NCI-H1436 treated with DMSO at 0.1 percent for 48 hours (cell line): Measurements from ENCODE around the gene CAPN5.

ENCODE experiments used
- DNase-seq: peaks from one replicate; lab custom pipeline; 2025; lab: John Stamatoyannopoulos, UW

Gene CAPN5

DNA sequence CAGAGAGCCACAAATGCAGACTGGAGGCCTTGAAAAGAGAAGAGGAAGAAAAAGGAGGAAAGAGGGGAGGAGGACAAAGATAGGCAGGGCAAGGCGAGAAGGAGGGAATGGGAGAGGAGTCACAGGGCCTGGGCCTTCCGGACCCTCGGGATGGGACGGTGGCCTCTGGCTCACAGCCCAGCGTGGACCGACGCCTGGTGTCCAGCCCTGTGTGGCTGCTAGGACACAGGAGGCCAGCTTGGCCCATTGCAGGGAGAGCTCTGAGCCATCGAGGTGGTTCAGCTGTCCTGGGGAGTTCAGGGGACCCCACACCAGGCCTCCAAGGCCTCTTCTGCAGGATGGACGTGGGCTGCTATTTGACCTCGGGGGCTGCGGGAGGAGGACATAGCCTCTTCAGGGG is 70.7 kb downstream of the CAPN5 start:
- DNase-seq: no peak

- no peak for DNase-seq
Measured at GRCh38 chr11:77138106-77138649, 71.4 kb downstream of the CAPN5 start.

GRCh38 chr11:77139201-77139600 is 72.4 kb downstream of the CAPN5 start:
- DNase-seq: no peak

GRCh38 chr11:77140231-77140851 is 73.6 kb downstream of the CAPN5 start:
- no peak for DNase-seq

DNA sequence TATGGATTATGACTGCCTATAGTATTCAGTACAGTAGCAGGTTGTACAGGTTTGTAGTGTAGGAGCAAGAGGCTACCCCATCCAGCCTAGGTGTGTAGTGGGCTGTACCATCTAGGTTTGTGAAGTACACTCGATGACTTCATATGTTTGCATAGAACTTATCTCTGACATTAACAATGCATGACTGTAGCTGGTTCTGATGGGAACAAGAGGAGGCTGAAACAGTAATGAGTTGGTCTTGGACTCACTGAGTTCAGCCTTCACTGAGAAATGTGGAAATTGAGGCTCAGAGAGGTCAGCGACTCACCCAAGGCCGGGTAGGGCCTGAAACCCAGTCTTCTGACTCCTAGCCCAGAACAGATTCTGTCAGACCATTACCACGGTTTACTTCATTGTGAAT is 74.3 kb downstream of the CAPN5 start:
- DNase-seq: no peak

- no peak for DNase-seq
Measured at GRCh38 chr11:77141475-77141874, 74.7 kb downstream of the CAPN5 start.

DNA sequence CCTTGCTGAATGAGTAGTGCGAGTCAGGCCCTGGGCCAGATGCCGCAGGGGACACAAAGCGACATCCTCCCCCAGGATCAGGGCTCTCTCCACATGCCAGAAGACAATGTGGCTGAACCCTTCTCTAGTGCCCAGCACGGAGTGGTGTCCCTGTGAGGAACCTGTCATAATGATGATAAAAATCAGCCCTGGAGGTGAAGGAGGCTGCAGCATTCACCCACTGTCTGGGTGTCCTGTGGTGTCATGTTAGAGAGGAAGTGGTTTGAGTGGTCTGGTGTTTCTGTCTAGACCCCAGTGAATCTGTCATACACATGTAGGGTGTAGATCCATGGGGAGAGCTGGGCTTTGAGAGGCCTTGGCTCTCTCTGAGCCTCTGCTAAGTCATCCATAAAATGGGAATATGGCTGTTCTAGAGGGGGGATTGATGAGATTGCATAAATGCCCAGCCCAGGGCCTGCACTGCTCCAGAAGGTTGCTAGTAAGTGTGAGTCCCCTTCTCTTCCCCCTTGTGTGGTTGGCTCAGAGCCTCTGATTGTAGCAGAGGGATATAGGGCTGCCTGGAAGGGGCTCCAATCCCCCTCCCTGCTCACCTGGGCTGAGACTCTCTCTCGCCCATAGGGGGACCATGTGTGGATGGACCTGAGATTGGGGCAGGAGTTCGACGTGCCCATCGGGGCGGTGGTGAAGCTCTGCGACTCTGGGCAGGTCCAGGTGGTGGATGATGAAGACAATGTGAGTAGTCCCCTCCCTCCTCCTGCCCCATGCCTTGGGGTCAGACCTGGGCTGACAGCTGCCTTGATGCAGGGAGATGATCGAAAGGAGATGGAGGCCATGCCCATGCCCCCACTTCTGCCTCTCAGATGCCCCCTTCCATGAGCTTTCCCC is 75.6 kb downstream of the CAPN5 start:
- no peak for DNase-seq

DNA sequence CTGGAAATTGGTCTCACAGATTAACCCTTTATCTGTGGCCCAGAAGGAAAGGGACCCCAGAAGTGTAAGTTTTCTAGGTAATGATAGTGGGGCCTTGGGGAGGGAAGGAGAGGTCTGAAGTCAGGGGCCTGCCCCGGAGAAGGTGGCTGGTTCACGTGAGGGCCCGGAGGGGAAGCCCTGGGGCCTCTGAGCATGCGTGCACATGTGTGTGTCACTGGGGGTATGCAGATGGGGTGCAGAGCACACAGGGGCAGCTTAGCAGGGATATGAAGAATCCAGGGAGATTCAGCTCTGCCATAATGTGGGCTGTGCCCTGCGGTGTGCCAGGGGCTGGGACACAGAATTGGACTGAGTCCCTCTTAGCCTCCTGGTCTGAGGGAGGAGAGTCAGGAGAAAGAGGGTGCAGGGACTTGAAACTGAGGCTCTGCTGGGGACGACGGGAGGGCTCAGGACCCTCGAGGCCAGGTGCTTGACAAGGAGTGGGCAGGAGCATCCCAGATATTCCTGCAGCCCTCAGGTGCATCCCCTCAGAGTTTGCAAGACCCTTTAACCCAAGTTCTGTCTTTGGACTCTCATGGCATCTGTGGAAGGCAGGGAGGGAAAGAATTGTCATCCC is 76.7 kb downstream of the CAPN5 start:
- no peak for DNase-seq

- no peak for DNase-seq
Measured at GRCh38 chr11:77144196-77144856, 77.6 kb downstream of the CAPN5 start.

DNA sequence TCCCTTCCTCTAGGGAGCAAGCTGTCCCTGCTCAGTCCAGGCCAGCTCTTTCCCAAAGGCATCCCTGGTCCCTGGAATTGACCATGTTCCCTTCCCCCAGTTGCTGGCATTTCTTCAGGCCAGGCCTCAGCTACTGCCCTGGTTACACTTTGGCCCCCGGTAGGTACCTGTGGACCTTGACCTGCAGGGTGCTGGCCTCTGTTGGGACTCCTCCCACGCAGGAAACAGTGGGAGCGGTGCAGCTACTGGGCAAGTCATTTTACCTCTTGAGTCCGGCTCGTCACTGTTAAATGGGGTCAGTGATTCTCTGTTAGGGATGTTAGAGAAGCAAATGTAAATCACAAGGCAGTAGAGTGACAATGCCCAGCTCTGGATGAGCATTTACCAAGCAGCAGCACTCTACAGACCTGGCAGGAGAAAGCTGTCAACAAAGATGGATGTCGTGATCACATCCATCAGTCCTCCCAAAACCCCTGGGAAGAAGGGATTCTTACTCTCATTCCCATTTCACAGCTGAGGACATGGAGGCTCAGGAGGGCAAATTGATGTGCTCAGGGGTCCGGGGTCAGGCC is 78.2 kb downstream of the CAPN5 start:
- DNase-seq: no peak

GRCh38 chr11:77146261-77147035 is 79.7 kb downstream of the CAPN5 start:
- DNase-seq: no peak

GRCh38 chr11:77147036-77147315 is 80.2 kb downstream of the CAPN5 start:
- no peak for DNase-seq

GRCh38 chr11:77147668-77148321 is 81.0 kb downstream of the CAPN5 start:
- DNase-seq: no peak

- DNase-seq: no peak
Measured at GRCh38 chr11:77148963-77149715, 82.4 kb downstream of the CAPN5 start.

- no peak for DNase-seq
Measured at GRCh38 chr11:77149716-77150392, 83.1 kb downstream of the CAPN5 start.

DNA sequence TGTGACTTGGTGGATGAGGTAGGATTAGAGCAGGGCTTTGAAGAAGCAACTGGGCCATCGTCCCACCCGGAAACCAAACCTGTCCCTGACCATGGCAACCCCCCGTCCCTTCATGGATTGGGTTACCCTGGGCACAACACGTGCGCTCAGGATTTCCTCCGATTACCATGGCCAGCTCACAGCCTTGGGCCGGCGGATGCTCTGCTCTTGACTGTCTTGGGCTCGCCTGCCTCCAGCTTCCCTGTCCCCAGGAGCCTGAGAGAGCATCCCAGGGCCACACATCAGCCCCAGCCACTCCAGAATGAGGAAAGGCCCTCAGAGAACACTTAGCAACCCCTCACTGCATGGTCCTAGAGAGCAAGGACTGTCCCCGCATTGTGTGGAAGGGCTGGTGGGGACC is 84.1 kb downstream of the CAPN5 start:
- no peak for DNase-seq

DNA sequence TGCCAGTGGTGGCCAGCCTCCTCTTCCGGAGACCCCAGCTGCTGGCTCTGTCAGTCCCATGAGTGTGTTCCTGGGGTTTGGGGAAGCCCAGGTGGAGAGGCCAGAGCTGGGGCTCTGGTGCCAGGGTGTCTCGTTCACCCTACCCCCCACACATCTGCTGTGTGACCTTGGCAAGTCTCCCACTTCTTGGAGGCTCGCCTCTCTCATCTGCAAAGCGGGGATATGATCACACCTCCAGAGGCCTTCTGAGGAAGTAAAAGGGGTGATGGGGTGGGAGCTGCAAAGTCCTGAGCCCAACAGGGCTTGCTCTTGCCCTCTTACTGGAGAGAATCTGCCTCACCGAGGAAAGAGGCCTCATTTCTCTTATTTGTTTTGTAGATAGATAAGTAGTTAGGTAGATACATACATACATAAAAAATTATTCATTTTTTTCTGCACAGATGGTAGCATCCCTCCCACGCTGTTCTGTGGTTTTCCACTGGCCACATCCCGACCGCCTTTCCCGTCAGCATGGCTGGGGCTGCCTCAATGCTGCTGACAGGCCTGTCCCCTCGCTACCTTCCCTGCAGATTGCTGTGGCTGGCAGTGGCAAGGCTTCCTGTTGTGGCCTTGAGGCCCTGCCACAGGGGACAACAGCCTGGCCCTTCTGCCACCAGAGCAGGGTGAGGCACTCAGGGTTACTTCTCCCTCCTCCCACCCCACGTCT is 85.2 kb downstream of the CAPN5 start:
- no peak for DNase-seq

DNA sequence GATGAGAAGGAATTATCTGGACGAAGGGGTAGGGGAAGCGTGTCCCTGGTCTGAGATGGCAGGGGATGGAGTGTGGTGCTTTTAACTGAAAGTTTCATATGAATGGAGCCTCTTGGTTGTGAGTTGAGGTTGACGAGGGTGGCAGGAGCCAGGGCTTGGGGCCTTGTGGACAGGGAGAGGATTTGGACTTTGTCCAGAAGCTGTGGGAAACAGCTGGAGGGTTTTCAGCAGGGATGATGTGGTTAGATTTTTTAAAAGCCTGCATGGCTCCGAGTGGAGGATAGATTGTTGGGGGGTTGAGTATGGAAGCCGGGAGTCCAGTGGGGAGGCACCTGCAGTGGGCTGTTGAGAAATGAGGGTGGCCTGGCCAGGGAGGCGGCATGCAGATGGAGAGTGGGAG is 86.1 kb downstream of the CAPN5 start:
- no peak for DNase-seq
